Activated CD4-positive, alpha-beta T cell treated with anti-CD3 and anti-CD28 coated beads, Interleukin-2, amount 50 U/mL, for 1 hour (primary cell): ENCODE results near the gene APOL1.

Source experiments
- DNase-seq: peaks from one replicate; pipeline ENCODE4 v3.0.0-alpha.2; 2020

Gene APOL1

GRCh38 chr22:36295247-36295646 lies 42.3 kb downstream of the APOL1 start:
- DNase-seq = no peak

DNA sequence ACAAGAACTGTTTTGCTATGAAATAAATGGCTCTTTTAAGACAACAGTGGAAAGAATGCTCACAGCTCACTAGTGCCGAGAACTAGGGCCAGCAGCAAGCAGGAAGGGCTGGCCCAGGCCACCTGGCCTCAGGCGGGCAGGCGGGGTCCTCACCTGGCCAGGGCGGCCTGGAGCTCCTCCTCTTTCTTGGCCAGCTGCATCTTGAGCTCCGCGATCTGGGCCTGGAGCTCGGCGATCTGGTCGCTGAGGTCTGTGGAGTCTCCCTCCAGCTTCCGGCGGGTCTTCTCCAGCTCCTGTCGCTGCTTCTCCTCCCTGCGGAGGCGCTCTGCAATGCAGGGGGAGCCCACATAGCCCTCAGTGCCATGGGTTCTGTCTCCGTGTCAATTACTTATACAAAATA lies 43.8 kb downstream of the APOL1 start:
- DNase-seq = no peak

GRCh38 chr22:36297568-36297967 lies 44.6 kb downstream of the APOL1 start:
- DNase-seq = no peak

DNA sequence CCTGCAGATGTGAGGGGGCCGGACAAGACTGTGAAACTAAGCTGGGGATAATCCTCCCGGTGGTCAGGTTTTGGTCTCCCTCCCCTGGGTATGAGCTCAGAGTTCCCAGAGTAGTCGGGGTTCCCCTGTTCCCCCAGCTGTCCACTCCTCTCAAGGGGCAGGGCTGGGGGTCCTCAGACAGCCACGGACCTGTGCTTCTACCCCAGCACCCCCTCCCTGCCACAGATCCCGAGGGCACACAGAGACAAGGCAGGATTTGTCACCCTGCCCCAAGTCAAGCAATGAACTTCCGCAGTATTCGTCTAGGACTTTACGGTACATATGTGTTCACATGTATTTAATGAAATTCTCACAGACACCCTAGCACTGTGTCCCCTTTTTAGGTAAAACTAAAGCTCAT lies 45.2 kb downstream of the APOL1 start:
- no peak for DNase-seq

DNA sequence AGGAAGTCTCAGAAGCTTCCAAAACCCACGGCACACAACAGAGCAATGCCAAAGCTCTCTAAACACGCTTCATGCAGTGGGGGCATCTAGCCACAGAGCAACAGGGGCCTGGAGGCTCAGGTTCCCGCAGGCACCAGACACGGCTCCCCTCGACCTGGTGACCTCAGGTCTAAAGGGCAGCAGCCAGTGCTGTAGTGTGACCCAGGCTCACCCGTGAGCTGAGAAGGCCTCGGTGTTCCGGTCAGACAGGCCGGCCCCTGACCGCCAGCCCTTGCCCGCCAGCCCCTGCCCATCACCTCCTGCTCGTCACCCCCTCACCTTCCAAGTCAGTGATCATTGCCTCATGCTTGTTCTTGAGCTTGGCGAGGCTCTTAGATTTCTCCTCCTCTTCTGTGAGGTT lies 45.7 kb downstream of the APOL1 start:
- DNase-seq = no peak

- DNase-seq = no peak
Observed at GRCh38 chr22:36299295-36299694, 46.4 kb downstream of the APOL1 start.

DNA sequence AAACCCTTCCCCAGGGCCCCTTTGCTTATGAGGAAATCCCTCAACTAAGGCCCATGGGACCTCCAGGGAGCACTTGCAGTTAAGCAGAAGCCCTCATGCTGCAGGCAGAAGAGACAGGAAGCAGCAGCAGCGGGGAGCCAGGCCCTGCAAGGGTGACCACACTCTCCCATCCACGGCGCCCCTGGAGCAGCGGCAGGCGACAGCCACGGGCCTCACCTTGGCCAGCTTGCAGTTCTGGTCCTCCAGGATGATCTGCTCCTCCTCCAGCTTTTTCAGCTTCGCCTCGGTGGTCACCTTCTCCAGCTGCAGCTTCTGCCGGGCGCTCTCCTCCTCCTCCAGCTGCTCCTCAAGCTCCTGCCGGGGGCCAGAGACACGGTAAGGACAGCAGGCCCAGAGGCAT lies 47.0 kb downstream of the APOL1 start:
- no peak for DNase-seq

- no peak for DNase-seq
Observed at GRCh38 chr22:36300396-36301212, 47.7 kb downstream of the APOL1 start.

DNA sequence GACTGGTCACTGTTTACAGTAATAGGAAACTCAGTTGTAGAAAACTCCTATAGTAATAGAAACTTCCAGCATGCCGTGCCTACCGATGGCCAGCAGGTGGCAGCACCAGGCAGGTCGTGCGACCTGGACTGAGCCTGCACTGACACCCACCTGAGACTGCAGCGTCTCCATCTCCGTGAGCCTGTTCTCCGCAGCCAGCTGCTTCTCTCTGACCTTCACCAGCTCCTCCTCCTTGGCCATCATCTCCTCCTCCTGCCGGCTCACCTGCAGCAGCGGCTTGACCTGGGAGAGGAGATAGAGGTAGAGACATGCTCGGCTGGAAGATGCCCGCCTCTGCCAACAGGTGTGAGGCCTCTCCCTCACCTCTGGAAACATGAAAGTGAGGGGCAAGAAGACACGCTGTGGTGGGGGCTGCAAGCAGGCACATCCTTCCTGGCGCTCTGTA lies 48.5 kb downstream of the APOL1 start:
- peak; percentile 85 for DNase-seq

DNA sequence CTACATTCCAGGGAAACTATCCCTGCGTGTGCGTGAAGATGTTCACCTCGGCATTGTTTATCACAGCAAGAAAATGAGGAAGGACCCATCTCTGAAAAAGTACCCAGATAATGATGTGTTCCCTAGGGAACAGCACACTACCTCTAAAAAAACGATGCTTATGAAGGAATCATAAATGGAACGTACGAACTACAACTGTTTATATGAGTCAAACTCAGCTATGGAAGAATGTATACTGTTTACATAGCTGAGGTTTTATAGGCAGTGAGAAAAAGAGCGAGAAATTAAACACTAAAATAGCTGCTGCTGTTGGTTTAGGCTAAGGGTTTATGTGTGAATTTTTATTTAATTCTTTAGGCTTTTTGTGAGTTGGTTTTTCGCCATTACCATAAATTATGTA lies 48.9 kb downstream of the APOL1 start:
- no peak for DNase-seq

- no peak for DNase-seq
Observed at GRCh38 chr22:36302439-36303114, 49.6 kb downstream of the APOL1 start.

DNA sequence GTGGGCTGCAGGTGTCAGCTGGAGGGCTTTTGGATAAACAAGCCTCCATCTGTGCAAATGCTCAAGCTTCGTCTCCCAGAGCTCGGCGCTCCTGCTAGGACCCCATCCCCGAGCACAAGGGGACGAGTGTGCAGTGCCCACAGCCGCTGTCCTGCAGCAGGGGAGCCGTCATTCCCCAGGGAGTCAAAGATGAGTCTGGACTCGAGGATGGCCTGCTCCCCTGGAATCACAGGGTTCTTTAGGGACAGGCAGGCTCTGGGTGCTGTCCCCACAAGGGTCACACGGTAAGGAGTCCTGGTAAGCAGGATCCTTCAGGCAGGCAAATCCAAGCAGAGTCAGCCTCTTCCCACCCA lies 50.2 kb downstream of the APOL1 start:
- DNase-seq = no peak

GRCh38 chr22:36303874-36304273 lies 50.9 kb downstream of the APOL1 start:
- no peak for DNase-seq

DNA sequence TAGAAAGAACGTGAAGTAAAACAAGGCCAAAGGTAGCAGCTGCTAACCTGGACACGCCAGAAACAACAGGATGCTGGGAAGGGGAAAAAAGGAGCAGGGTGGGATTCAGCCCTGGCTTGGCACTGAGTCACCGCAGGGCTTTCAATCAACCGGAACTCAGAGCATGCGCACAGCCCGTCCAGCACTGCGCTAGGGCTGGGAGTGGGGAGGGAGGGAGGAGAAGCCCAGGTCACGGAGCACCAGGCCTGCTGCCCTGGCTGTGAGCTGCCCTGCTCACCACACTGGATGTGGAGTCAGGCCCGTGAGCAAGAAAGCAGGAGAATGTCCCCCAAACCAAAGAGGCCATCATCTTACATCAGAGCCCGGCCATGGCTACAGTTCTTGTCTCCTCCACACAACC lies 51.5 kb downstream of the APOL1 start:
- DNase-seq = no peak

DNA sequence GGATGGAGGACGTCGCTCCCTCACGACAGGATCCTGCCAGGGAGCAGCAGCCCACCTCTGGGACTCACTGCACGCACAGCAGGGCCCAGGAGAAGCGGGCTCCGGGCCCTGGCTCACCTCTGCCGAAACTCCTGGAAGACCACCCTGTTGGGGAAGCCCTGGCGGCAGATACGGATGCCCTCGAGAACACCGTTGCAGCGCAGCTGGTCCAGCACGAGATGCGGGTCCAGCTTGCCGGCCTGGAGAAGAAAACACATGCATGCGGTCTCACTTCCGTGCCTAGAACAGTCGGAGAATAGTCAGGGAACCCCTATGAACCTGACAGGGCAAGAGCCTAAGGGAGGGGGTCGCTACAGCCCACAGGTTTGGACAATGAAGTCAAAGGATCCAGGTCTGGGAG lies 52.9 kb downstream of the APOL1 start:
- no peak for DNase-seq

- DNase-seq = no peak
Observed at GRCh38 chr22:36306227-36306626, 53.3 kb downstream of the APOL1 start.

- DNase-seq = no peak
Observed at GRCh38 chr22:36308880-36309279, 55.9 kb downstream of the APOL1 start.

DNA sequence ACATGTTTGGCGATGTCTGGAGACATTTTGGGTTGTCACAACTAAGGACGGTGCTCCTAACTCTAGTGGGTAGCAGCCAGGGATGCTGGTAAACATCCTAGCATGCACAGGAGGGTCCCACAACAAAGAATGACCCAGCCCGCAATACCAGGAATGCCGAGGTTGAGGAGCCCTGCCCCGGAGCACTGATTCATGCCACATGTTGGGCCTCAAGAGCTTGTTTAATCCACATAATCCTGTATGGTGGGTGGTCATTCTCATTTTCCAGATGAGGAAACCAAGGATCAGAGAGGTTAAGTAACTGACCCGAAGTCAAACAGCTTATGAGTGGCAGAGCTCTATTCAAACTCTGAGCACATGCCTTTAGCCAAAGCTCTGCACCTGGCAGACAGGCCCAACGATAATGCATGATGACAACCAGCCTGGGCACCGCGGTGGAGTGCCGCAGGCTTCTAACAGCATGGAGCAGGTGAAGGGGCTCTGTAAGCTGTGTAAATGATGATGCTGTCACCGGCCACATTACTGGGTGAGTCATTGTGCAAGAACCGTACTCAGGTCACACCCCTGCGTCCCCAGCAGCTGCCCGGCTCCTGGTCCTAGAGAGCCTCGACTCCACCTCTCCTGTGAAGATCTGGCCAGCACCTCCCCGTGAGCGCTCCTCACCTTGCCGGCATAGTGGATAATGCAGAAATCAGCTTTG lies 58.6 kb downstream of the APOL1 start:
- no peak for DNase-seq

DNA sequence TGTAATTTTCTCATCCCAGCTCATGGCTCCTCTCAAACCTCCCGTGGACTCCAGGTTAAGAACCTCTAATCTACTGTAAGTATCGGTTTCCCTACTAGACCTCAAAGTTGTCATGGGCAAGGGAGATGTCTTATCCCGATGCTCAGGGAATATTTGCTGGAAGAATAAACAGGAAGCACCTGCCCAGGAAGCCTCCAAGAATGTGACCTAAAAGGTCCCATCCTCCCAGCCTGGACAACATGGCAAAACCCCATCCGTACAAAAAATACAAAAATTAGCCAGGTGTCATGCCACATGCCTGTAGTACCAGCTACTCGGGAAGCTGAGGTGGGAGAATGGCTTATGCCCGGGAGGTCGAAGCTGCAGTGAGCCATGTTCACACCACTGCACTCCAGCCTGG lies 62.4 kb downstream of the APOL1 start:
- DNase-seq = no peak

GRCh38 chr22:36316419-36316818 lies 63.5 kb downstream of the APOL1 start:
- DNase-seq = no peak
